Stomach (tissue), 4 donors: Measurements from ENCODE around the gene EID2.

Experiments
- POLR2A ChIP-seq, 4 donors: fragments of 450-650 bp; IDR thresholded peaks; one replicate each; pipeline ENCODE4 v1.6.1; 2016; ENCODE audit warnings: antibody characterized with exemption in 4 of 4, control low read depth in 2 of 4, mild to moderate bottlenecking in 1 of 4, moderate library complexity in 1 of 4
- TF ChIP-seq, protein P1 (sequence below), 7 experiments: fragments of 450-650 bp in 4 of 7; fragments of 200-600 bp in 3 of 7; sonication (generic) in 3 of 7; IDR thresholded peaks; one replicate each; pipeline ENCODE4 v1.5.1; 2016 to 2019; ENCODE audit warnings: antibody characterized with exemption in 7 of 7, control low read depth in 2 of 7, mild to moderate bottlenecking in 1 of 7

DNA sequence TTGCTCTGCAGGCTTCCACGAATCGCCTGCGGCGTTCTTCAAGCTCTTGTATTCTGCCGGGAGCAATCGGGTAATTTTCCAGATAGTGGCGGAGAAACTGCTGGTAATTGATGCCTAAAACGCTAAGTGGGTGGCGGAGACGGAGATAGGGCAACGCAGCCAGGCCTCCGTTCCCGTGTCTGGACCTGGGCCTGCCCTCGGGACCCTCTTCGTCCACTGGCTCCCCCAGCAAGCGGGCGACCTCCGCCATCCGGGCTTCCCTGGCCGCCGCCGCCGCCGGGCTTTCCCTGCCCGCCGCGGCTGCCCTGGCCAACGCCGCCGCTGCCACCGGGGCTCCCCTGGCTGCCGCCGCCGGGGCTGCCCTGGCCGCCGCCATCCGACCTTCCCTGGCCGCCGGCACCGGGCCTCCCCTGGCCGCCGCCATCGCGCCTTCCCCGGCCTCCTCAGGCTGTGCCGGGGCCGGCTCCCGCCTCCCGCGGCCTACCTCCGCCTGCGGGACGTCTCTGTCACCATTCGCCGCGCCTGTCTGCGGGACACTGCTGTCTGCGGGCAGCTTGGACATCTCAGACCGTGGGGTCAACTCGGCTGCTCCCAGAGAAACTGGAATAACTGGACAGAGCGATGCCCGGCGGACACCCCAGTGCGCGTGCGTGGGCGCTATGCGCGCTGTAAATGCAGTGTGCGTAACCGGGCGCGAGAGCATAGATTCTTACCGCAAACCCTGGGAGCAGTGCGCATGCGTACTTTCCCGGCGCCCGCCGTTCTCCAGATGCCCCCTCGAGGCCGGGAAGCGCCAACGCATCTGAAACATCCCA lies at the start of gene EID2:
- TF ChIP-seq, protein P1, sequence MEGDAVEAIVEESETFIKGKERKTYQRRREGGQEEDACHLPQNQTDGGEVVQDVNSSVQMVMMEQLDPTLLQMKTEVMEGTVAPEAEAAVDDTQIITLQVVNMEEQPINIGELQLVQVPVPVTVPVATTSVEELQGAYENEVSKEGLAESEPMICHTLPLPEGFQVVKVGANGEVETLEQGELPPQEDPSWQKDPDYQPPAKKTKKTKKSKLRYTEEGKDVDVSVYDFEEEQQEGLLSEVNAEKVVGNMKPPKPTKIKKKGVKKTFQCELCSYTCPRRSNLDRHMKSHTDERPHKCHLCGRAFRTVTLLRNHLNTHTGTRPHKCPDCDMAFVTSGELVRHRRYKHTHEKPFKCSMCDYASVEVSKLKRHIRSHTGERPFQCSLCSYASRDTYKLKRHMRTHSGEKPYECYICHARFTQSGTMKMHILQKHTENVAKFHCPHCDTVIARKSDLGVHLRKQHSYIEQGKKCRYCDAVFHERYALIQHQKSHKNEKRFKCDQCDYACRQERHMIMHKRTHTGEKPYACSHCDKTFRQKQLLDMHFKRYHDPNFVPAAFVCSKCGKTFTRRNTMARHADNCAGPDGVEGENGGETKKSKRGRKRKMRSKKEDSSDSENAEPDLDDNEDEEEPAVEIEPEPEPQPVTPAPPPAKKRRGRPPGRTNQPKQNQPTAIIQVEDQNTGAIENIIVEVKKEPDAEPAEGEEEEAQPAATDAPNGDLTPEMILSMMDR (IDR thresholded peaks at IDR 0.05) = peak in 5 of 7 experiments; percentile 67 to 97 (median 84)
- no peak for TF ChIP-seq POLR2A (IDR thresholded peaks at IDR 0.05)
